ENCODE results near the gene MPPE1.
"Not testable (repeated sequence)": the region's sequence is repeated elsewhere in the genome, so short reads cannot be mapped to it uniquely, and the experiment has no call there.

The MPPE1 gene, protein sequence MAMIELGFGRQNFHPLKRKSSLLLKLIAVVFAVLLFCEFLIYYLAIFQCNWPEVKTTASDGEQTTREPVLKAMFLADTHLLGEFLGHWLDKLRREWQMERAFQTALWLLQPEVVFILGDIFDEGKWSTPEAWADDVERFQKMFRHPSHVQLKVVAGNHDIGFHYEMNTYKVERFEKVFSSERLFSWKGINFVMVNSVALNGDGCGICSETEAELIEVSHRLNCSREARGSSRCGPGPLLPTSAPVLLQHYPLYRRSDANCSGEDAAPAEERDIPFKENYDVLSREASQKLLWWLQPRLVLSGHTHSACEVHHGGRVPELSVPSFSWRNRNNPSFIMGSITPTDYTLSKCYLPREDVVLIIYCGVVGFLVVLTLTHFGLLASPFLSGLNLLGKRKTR

DNA sequence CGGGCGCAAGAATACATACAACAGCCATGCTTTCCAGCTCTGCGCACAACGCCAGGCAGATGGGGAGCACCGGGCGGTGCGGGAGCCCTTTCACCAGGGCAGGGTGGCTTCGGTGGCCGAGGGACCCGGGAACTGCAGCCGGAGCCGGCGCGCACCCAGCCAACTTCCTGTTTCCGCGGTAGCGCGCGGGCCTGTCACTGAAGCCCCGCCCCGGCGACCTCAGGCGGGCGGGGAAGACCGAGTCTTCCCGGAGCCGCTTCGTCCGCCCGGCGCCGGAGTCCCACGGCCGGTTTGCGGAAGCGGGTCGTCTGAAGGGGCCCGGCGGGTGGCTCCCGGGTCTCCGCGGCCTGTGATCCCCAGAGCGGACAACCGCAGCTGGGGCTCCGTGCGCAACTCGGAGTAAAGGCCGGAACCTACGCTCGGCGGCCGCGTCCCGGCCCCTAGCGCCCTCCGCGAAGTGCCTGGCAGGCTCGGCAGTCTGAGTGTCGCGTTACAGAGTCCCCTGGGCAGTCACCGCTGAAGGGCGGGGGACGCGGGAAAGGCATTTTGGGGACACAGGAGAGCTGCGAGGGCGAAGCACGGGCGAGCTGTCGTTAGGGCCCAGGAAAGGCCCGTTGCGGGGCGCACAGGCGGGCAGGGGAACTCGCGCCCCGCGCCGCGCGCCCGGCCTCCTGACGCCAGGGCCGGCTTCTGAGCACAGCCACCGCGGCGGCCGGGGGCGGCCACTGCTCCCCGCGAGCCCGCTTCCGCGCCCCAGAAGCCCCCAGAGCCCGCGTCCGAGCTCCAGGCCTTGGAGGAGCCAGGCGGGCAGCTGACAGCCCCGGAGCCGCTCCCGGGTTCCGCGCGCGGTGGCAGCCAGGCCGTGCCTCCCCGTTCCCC, at the start of gene MPPE1:
MPPE1 (minus strand) TSS at position 136 of the 879 bp plus-strand sequence. CDS start 11,053 bp downstream, outside the sequence.
- peak; percentile 75 to 79 for DNase-seq (ENCODE audit: extremely low read depth in 1 of 2, low read depth in 1 of 2)

DNA sequence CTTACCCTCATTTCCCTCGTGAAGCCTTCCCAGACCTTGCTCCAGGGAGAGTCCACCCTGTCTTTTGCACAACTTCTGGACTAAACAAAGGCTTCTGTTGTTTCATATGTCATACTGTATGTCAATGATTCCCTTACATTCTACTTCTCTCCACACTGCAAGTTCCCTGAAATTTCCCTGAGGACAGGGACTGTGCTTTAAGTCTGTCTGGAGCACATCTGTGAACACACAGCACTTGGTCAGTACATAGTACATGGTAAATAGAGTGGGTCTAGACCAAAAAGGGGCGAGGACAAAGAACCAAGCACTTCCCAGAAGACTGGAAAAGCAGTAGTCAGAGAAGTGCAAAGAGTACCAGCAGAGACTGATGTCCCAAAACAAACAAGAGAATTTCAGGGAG, 49.5 kb upstream of the MPPE1 start:
- DNase-seq (ENCODE audit: extremely low read depth in 1 of 2, low read depth in 1 of 2), result no peak

DNA sequence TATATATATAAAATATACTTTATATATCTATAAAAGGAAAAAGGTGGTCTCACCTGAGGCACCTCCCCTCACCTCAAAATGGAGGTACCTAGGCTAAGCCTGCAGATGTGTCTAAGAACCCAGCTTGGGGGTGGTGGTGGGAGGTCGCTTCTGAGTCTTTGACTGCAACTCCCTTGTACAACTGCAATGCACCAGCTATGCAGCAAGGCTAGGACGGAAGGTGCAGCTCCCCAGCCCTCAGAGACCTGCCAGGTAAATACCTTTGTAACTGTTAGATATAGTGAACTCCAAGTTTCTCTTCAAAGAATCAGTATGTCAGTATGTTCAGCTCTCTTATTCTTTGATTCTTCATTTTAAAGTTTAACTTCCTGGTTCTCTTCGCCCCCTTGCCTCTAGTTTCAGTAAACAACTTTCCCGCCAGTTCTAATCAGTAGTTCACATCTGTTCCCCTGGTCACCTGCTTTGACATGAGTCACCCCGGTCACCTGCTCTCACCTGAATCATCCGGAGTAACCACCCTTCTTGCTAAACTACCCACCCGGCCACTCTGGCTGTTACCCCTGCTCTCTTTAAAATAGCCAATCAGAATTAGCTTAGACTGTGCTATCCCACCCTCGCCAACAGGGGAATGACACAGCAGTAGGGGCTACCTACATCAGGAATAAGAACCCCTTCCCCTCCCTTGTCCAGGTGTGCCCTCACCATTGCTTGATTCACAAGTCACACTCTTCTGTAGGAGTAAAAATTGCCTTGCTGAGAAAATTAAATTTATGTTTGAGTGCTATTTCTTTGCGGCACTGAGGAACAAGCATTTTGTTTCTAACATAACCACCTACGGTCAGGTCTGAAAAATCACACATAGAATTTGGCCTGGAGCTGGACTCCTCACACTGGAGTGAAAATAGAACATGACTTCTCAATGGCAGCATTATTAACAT, 48.5 kb upstream of the MPPE1 start:
- DNase-seq (ENCODE audit: extremely low read depth in 1 of 2, low read depth in 1 of 2), result no peak

DNA sequence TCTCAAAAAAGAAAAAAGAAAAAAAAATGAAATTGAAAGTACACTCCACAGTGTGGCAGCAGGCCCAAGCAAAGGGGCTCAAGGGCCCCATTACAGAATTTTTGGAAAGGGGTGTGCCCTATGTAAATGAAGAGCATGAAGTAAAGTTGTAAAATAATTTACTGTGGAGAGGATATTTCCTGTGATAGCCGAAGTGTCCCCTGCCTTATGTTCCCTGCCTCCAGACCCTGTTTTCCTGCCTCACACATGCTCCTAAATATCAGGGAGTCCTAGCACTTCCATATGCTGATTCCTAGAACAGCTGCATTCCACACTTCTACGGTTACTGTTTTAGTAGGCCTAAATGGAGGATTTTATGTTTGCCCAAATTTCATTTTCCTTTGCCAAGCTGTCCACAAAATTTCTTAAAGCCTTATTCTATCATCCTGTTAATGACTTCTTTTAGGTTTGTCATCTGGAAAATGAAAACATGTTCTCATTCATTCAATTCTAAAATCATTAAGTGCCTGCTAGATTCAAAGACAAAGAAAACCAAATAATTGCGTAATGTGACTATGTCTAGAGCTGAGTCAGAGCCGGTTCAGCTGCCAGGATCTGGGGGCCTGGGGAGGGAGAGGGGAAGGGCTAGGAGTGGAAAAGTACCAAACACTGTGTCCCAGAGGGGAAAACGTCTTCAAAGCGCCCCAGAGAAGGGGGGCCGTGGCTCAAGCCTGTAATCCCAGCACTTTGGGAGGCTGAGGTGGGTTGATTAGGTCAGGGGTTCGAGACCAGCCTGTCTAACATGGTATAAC, 47.3 kb upstream of the MPPE1 start:
- DNase-seq (ENCODE audit: extremely low read depth in 1 of 2, low read depth in 1 of 2), result no peak

DNA sequence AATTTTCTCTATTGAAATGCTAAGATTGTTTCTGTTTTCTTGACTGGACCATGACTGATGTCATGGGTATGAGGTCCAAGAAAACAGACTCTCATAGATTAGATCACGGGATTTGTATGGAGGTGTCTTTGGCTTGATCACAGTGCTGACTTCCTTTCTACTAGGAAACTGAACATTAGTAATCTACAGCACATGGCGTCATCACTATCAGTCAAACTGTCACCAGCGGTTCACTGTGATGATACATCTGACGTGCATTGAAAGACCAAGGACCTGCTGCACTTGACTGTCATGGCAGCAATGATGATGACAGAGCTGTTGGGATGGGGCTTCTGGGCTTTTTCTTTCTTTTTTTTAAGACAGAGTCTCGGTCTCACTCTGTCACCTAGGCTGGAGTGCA, 45.0 kb upstream of the MPPE1 start:
- DNase-seq (ENCODE audit: extremely low read depth in 1 of 2, low read depth in 1 of 2), result no peak

DNA sequence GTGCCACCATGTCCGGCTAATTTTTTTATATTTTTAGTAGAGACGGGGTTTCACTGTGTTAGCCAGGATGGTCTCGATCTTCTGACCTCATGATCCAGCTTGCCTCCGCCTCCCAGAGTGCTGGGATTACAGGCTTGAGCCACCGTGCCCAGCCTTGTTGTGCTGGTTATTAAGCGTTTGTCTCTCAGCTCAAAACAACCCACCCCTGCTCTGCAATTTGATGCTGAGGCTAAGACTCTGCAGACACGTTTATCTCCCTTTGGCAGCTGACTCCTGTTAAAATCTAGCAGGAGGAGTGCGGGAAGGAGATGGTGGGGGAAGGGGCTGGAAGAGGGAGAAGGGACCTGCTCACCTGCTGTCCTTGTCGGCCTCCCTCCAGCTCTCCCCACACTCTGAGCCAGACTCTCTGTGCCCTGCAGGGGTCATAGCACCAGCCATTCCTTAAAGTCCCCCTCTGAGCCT, 43.3 kb upstream of the MPPE1 start:
- no peak for DNase-seq (ENCODE audit: extremely low read depth in 1 of 2, low read depth in 1 of 2)

DNA sequence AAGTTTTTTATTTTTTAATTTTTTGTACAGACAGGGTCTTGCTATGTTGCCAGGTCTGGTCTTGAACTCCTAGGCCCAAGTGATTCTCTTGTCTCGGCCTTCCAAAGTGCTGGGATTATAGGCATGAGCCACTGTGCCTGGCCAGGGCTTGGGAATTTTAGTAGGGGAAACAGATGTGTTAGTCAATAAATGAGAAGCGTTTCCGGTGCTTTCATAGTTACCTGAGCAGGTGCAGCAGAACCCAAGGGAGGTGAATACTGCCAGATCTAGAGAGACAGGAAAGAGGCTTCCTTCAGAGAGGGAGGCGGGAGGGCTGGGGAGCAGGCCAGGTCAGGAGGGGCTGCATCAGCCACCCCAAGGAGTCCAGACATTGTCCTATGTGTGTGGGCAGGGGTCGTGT, 42.7 kb upstream of the MPPE1 start:
- no peak for DNase-seq (ENCODE audit: extremely low read depth in 1 of 2, low read depth in 1 of 2)

DNA sequence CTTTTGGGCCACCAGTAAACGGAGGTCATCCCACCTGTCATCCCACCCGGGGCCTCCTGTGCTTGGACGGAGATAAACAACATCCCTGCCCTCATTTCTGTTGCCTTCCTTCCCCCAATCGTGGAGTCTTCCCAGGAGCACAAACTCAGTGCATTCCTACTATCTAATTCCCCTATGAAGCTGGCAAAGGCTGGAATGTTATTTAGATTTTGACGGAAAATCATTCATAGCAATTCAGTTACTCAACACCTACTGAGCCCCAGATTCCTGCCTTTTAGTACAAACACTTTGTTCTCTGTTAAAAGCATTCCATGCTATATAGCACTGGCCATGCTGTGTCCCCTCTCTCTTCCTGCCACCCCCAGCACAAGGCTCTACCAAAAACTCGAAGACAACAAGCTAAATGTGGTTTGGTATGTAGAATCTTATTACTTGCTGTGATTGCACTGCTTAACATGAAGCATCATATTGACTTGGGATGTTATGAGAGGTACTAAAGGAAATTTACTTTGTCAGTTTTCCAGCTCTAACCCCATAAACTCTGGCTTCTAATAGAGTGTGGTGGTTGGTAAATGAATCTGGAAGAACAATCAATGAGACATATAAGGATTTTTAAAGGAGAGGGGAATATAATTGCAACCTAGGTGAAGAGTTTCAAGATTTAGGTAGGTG, 40.9 kb upstream of the MPPE1 start:
- DNase-seq (ENCODE audit: extremely low read depth in 1 of 2, low read depth in 1 of 2), result no peak

DNA sequence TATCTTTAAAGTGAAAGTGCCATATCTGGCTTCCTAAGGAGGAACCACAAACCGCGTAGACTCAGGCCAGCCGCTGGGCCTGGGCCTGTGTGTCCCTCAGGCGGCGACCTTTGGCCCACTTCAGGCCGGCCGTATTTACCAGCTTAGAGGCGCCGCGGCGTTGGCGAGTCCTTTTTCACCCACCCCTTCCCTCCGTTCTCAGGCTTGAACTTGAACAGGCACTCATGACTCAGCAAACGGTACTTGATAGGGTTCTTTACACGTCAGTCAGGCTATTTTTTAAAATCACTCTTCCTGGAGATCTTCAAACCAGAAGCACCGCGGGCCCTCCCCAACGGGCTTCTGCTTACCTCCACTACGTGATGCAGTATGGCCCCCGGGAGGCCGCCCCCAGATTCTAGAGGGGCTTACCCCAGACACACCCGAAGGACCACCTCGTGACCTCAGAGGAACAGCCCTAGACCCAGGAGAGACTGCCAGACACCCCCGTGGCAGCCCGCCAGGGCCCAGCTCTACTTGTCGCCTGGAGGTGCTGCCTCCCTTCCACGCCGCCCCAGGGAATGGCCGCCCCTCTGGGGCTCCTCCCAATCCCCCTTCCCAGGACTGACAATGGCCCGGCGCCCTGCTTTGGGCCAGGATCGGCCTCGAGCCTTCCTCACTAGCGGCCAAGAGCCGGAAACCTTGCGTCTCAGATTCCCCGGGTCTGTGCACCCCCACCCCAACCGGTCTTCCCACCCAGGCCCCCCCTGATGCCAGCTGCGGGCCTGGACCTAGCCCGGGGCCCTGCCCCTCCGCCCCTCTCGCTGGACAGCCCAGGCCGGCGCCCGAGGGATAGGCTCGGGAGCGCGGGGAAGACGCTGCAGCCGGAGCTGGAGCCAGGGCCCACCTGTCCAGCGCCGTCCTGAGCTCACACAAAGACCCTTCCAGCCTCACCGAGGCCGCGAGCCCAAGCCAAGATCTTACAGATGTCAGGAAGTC, 39.4 kb upstream of the MPPE1 start:
- peak; percentile 26 to 65 for DNase-seq (ENCODE audit: extremely low read depth in 1 of 2, low read depth in 1 of 2)

DNA sequence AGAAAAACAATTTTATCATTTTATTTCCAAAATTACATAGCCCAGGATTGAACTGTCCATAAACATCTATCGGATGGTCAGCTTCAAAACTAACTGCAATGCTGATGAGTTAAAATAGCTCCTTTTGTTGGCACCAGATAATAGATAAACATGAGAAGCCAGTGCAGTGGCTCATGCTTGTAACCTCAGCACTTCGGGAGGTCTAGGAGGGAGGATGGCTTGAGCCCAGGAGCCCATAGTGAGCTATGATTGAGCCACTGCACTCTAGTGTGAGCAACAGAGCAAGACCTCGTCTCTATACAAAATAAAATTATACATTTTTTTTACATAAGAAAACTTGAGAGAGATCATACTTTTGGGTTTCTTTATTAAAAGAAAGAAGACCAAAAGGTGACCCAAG, 38.6 kb upstream of the MPPE1 start:
- no peak for DNase-seq (ENCODE audit: extremely low read depth in 1 of 2, low read depth in 1 of 2)

DNA sequence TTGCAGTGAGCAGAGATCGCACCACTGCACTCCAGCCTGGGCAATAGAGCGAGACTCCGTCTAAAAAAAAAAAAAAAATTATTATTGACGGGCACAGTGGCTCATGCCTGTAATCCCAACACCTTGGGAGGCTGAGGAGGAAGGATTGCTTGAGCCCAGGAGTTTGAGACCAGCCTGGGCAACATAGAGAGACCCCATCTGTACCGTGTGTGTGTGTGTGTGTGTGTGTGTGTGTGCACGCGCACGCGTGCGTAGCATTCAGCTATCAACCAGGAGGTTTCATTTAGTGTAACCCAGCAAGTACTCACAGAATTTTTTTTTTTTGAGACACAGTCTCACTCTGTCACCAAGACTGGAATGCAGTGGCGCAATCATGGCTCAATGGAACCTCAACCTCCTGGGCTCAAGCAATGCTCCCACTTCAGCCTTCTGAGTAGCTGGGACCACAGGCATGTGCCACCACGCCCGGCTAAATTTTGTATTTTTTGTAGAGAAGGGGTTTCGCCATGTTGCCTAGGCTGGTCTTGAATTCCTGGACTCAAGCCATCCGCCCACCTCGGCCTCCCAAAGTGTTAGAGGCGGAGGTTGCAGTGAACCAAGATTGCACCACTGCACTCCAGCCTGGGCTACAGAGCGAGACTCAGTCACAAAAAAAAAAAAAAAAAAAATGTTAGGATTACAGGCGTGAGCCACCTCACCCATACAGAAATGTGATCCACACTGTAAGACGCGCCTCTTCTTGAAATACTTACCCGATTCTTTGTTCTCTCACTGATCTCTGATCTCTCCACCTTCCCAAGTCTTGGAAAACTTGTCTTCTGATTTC, 37.9 kb upstream of the MPPE1 start:
- DNase-seq (ENCODE audit: extremely low read depth in 1 of 2, low read depth in 1 of 2), result not testable (repeated sequence)

DNA sequence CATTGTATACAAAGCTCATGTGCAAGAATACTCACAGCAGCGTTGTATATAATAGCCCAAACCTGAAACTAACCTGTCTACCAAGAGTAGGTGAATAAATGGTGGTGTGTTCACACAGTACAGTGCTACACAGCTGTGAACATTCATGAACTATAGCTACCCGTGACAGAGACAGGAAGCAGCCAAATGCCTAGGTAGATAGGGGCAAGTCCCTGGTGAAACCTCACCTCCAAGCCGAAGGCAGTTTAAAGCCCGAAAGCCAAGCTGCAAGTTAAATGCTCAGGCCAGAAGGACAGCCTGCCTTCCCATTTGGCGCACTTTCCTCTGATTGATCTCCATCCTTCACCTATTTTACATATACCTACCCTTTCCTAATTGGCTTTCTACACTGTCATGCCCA, 36.7 kb upstream of the MPPE1 start:
- no peak for DNase-seq (ENCODE audit: extremely low read depth in 1 of 2, low read depth in 1 of 2)

DNA sequence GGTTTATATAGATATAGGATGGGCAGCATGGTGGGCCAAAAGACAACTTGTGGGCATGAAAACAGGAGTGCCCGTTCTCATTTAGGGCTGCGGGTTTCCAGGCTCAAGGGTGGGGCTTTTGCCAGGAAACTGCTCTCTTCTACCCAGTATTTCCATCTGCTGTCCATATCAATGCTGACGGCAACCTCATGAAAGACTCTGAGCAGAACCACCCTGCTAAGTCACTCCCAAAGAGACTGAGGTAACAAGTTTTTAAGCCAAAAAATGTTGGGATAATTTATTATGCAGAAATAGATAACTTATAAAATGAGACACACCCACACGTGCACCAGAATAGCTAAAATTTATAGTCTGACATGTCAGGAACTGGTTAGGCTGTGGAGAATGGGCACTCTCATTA, 36.1 kb upstream of the MPPE1 start:
- no peak for DNase-seq (ENCODE audit: extremely low read depth in 1 of 2, low read depth in 1 of 2)

DNA sequence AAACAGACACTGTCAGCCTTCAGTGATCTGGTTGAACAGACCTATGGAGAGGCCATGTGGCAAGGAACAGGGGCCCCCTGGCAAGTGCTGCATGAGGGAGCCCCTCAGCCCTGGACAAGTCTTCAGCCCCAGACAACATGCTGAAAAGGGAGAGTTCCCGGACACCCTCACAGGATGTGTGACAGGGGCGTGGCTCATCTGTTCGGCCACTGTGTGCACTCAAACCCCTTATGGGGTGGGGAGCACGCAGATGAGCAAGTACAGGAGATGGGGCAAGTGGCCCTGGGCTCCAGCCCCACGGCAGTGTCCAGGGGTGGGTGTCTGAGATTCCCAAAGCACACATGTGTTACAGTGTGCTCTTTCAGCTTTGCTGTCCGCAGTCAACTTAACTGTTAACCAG, 35.4 kb upstream of the MPPE1 start:
- no peak for DNase-seq (ENCODE audit: extremely low read depth in 1 of 2, low read depth in 1 of 2)

DNA sequence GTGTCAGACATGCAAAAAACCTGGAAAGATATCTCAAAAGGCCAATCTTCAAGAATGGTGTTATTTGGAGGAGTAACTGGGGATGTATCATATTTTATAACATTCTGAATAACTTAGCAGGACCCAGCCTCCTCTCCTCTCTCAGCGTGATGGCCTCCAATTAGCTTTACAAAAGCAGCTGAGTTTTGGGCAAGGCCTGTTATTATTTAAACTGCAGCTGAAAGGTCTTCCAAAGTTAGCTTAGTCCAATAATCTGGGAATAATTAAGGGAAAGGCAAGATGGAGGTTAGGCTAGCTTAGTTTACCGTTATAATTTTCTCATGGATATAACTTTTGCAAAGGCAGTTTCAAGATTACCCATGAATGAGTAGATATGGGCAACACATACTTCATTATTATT, 32.8 kb upstream of the MPPE1 start:
- no peak for DNase-seq (ENCODE audit: extremely low read depth in 1 of 2, low read depth in 1 of 2)

DNA sequence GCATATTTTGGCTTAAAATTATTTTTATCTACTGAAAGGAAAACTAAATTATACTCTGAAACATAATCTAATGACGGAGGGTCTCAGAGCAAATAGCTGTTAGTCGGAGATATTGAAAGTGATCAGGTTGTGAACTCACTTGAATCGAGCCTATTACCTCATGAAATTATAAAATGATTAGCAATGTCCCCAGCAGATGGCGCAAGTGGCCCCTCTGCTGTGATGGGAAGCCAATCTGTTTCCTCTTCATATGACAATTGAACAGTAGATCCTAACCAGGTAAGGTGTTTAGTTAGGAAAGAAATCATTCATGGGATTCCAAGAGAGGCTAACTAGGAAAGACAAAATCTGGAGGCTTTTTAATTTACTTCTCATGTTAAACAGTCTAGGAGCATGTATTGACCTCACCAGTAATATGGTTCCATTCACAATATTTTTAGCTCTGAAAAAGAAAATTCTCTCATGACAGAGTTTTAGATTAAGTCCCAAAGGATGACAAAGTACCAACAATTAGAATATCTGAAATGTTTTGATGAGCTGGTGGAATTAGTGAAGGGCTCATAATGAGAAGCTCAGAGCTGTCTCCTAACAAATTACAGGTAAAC, 29.9 kb upstream of the MPPE1 start:
- DNase-seq (ENCODE audit: extremely low read depth in 1 of 2, low read depth in 1 of 2), result peak; percentile 21 to 48

DNA sequence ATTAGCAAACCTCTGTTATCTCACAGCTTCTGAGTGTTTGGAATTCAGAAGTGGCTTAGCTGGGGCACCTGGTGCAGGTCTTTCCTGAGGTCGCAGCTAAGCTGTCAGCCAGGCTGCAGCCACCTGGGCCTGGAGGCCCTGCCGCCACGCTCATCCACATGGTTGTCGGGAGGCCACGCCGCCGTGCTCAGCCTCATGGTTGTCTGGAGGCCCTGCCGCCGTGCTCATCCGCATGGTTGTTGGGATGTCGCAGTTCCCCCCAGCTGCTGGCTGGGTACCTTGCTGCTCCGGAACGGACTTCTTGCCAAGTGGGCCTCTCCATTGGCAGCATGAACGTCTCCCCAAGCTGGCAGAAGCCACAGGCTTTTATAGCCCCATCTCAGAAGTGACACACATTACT, 24.3 kb upstream of the MPPE1 start:
- DNase-seq (ENCODE audit: extremely low read depth in 1 of 2, low read depth in 1 of 2), result no peak
